ENCODE measurements around the gene SYNE1. TPM values are rescaled to one million over a fixed set of nuclear protein-coding genes. Genes with fewer than 3 reads are reported as not detected.

The SYNE1 gene
- total and polyA plus RNA-seq, 2 of the 8 experiments (the other 6 are each of a cell fraction or from before 2014, with no cell fraction given) = 2.8 to 5.5 TPM

DNA sequence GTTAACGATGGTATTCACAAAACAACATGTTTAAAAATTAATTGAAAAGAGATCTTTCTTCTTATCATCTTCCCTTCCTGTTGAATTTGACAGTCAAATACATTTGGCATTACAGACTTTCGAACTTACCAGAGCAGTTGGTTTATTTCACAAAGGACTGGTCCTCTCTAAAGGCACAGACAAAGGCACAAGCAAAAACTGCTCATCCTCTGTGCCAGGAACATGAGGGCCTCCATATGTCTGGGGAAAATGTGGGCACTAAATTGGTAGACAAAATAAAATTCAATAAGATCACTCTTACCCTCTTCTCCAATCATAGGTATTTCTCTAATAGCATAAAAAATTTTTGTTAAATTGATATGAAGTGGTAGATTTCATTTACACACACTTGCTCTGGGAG lies 40.4 kb downstream of the SYNE1 start (continued):
- TF ChIP-seq, protein P1, sequence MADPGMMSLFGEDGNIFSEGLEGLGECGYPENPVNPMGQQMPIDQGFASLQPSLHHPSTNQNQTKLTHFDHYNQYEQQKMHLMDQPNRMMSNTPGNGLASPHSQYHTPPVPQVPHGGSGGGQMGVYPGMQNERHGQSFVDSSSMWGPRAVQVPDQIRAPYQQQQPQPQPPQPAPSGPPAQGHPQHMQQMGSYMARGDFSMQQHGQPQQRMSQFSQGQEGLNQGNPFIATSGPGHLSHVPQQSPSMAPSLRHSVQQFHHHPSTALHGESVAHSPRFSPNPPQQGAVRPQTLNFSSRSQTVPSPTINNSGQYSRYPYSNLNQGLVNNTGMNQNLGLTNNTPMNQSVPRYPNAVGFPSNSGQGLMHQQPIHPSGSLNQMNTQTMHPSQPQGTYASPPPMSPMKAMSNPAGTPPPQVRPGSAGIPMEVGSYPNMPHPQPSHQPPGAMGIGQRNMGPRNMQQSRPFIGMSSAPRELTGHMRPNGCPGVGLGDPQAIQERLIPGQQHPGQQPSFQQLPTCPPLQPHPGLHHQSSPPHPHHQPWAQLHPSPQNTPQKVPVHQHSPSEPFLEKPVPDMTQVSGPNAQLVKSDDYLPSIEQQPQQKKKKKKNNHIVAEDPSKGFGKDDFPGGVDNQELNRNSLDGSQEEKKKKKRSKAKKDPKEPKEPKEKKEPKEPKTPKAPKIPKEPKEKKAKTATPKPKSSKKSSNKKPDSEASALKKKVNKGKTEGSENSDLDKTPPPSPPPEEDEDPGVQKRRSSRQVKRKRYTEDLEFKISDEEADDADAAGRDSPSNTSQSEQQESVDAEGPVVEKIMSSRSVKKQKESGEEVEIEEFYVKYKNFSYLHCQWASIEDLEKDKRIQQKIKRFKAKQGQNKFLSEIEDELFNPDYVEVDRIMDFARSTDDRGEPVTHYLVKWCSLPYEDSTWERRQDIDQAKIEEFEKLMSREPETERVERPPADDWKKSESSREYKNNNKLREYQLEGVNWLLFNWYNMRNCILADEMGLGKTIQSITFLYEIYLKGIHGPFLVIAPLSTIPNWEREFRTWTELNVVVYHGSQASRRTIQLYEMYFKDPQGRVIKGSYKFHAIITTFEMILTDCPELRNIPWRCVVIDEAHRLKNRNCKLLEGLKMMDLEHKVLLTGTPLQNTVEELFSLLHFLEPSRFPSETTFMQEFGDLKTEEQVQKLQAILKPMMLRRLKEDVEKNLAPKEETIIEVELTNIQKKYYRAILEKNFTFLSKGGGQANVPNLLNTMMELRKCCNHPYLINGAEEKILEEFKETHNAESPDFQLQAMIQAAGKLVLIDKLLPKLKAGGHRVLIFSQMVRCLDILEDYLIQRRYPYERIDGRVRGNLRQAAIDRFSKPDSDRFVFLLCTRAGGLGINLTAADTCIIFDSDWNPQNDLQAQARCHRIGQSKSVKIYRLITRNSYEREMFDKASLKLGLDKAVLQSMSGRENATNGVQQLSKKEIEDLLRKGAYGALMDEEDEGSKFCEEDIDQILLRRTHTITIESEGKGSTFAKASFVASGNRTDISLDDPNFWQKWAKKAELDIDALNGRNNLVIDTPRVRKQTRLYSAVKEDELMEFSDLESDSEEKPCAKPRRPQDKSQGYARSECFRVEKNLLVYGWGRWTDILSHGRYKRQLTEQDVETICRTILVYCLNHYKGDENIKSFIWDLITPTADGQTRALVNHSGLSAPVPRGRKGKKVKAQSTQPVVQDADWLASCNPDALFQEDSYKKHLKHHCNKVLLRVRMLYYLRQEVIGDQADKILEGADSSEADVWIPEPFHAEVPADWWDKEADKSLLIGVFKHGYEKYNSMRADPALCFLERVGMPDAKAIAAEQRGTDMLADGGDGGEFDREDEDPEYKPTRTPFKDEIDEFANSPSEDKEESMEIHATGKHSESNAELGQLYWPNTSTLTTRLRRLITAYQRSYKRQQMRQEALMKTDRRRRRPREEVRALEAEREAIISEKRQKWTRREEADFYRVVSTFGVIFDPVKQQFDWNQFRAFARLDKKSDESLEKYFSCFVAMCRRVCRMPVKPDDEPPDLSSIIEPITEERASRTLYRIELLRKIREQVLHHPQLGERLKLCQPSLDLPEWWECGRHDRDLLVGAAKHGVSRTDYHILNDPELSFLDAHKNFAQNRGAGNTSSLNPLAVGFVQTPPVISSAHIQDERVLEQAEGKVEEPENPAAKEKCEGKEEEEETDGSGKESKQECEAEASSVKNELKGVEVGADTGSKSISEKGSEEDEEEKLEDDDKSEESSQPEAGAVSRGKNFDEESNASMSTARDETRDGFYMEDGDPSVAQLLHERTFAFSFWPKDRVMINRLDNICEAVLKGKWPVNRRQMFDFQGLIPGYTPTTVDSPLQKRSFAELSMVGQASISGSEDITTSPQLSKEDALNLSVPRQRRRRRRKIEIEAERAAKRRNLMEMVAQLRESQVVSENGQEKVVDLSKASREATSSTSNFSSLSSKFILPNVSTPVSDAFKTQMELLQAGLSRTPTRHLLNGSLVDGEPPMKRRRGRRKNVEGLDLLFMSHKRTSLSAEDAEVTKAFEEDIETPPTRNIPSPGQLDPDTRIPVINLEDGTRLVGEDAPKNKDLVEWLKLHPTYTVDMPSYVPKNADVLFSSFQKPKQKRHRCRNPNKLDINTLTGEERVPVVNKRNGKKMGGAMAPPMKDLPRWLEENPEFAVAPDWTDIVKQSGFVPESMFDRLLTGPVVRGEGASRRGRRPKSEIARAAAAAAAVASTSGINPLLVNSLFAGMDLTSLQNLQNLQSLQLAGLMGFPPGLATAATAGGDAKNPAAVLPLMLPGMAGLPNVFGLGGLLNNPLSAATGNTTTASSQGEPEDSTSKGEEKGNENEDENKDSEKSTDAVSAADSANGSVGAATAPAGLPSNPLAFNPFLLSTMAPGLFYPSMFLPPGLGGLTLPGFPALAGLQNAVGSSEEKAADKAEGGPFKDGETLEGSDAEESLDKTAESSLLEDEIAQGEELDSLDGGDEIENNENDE (IDR thresholded peaks at IDR 0.05; ENCODE audit: insufficient replicate concordance, low read length) = no peak
- TF ChIP-seq MAFK (IDR thresholded peaks at IDR 0.05; ENCODE audit: low read depth, low read length) (no peak), NANOG (IDR thresholded peaks at IDR 0.05; ENCODE audit: insufficient read depth, low read depth, low read length, poor library complexity, severe bottlenecking) (no peak), JUN (IDR thresholded peaks at IDR 0.05; ENCODE audit: low read depth, low read length) (no peak), CEBPB (IDR thresholded peaks at IDR 0.05; ENCODE audit: low read depth, low read length) (no peak), RXRA (IDR thresholded peaks at IDR 0.05; ENCODE audit: insufficient read depth, low read depth, low read length) (no peak), SIRT6 (IDR thresholded peaks at IDR 0.05; ENCODE audit: low read length) (no peak)
- TF ChIP-seq, protein P2, sequence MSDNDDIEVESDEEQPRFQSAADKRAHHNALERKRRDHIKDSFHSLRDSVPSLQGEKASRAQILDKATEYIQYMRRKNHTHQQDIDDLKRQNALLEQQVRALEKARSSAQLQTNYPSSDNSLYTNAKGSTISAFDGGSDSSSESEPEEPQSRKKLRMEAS (IDR thresholded peaks at IDR 0.05) = no peak
- TF ChIP-seq, protein P3, sequence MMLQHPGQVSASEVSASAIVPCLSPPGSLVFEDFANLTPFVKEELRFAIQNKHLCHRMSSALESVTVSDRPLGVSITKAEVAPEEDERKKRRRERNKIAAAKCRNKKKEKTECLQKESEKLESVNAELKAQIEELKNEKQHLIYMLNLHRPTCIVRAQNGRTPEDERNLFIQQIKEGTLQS (IDR thresholded peaks at IDR 0.05; ENCODE audit: insufficient read depth, low read depth, low read length) = no peak

Measured in H1 (cell line).